ENCODE measurements around the gene MED28. TPM values are rescaled to one million over a fixed set of nuclear protein-coding genes. Genes with fewer than 3 reads are reported as not detected.

Gene MED28
- polyA plus RNA-seq, 1 of the 3 experiments (the other 2 are of a cell fraction), result 7.5 TPM

DNA sequence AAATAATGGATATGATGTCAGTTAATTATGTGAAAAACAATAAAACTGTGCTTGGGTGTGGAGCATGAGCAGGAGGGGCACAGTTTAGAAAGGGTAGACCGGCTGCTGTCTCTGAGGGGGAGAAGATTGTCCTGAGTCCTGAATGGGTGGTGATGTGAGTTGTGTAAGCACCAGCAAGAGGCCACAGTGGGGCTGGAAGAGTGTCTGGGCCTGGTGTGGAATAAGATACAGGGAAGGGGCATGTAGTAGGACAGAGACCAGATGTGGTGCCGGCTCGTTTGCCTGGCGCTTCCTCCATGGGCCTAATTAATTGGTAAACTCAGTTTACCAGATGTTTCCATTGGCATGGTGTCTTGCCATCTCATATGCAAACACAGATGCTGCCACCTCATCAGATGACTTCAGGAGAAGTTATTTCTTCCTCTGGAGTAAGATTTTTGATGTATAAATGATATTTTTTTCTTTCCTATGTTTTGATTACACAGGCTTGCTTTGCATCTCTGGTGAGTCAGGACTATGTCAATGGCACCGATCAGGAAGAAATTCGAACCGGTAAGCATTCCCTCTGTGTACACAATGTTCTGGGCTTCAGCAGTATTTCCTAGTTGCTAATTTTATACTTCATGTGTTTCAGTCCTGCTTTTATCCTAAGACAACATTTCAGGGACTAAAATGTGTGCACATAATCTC lies 5.1 kb downstream of the MED28 start:
- H3K27me3 ChIP-seq (ENCODE audit: insufficient read depth), result no peaks in the 10 kb centered on the region
- peak overlapping the region in 1 of 2 experiments; percentile 55; a peak in 3 of 4 replicates for H3K27ac ChIP-seq (ENCODE audit: low read depth in 2 of 2, low read length in 1 of 2)
- peaks cover 57% of the 10 kb centered on the region for H4K20me1 ChIP-seq (ENCODE audit: insufficient read depth)
- peaks cover 12% of the 10 kb centered on the region for H3F3A ChIP-seq (replicated peaks; ENCODE audit: insufficient read depth)
- H3K36me3 ChIP-seq (replicated peaks in 1 of 2; ENCODE audit: control insufficient read depth in 1 of 2, insufficient read depth in 2 of 2, low read length in 1 of 2), result peaks cover 50 to 53% of the 10 kb centered on the region in 2 experiments
- H3K4me2 ChIP-seq, result peak overlapping the region; percentile 37; the same call in 1 of the 2 replicates
- peaks cover 6 to 7% of the 10 kb centered on the region in 2 experiments; a peak in 2 of 4 replicates for H3K4me1 ChIP-seq (ENCODE audit: control insufficient read depth in 1 of 2, insufficient read depth in 2 of 2, low read depth in 1 of 2, low read length in 1 of 2)
- H3K9me2 ChIP-seq, result no peaks in the 10 kb centered on the region
- no peak overlapping the region for H3K4me3 ChIP-seq (ENCODE audit: low read depth in 2 of 2, low read length in 1 of 2)
- H2AFZ ChIP-seq (ENCODE audit: low read depth), result no peak overlapping the region
- TF ChIP-seq GATA2 (CRISPR knock-in tag; IDR thresholded peaks at IDR 0.05) (no peak), TAF1 (IDR thresholded peaks at IDR 0.05; ENCODE audit: borderline replicate concordance, low read depth, low read length) (no peak), FOXJ3 (CRISPR knock-in tag; IDR thresholded peaks at IDR 0.05) (no peak), FOSL2 (IDR thresholded peaks at IDR 0.05; ENCODE audit: borderline replicate concordance, low read depth) (no peak), POLR2AphosphoS5 (IDR thresholded peaks at IDR 0.05; ENCODE audit: low read depth, low read length) (no peak), YY1 (IDR thresholded peaks at IDR 0.05; ENCODE audit: low read depth) (no peak), MAX (IDR thresholded peaks at IDR 0.05; ENCODE audit: low read depth) (no peak)
- TF ChIP-seq, protein P1, sequence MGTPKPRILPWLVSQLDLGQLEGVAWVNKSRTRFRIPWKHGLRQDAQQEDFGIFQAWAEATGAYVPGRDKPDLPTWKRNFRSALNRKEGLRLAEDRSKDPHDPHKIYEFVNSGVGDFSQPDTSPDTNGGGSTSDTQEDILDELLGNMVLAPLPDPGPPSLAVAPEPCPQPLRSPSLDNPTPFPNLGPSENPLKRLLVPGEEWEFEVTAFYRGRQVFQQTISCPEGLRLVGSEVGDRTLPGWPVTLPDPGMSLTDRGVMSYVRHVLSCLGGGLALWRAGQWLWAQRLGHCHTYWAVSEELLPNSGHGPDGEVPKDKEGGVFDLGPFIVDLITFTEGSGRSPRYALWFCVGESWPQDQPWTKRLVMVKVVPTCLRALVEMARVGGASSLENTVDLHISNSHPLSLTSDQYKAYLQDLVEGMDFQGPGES (IDR thresholded peaks at IDR 0.05; ENCODE audit: low read depth, low read length), result no peak
- H3K79me2 ChIP-seq (ENCODE audit: insufficient read depth), result peaks cover 91% of the 10 kb centered on the region
- CTCF ChIA-PET, result interaction anchor here (0.6 to 1.0 kb wide), 2 partner anchors 8 to 189 kb away, joined by 3 read pairs; no protein-coding TSS in a partner anchor
- no peak for DNase-seq
- H3K9ac ChIP-seq, result no peak overlapping the region
- no peaks in the 10 kb centered on the region for H3K9me3 ChIP-seq
- POLR2A ChIA-PET, result no interaction called here
- 77% methylated on average over 7 of the region's 7 CpGs for WGBS (ENCODE audit: low lambda C conversion rate)

DNA sequence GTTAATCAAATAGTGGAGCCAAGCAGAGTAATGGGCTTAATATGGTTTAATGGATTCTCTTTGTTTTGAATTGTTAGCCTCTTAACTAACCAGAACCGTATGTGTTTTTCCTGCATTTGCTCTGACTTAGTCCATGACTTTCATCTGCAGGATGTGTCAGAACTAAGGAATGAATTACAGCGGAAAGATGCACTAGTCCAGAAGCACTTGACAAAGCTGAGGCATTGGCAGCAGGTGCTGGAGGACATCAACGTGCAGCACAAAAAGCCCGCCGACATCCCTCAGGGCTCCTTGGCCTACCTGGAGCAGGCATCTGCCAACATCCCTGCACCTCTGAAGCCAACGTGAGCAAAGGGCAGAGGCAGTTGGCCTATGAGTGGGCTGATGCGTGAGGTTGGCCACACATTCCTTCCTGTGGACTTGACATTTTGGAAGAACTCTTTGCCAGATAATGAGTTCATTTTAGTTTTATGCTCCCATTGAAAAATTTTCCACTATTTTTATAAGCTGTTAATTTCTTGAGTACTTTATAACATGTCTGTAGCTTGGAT lies 9.1 kb downstream of the MED28 start:
- ChIA-PET CTCF (interaction anchor here (0.6 to 1.2 kb wide), 3 partner anchors 9 to 41 kb away, joined by 3 to 4 read pairs (median 4); no protein-coding TSS in a partner anchor), POLR2A (interaction anchor here (0.7 kb wide), 1 partner anchor 176 kb away, joined by 3 read pairs; no protein-coding TSS in a partner anchor)
- peaks cover 0 to 7% of the 10 kb centered on the region in 2 experiments; a peak in 2 of 4 replicates for H3K4me1 ChIP-seq (ENCODE audit: control insufficient read depth in 1 of 2, insufficient read depth in 2 of 2, low read depth in 1 of 2, low read length in 1 of 2)
- no peak overlapping the region for H3K9ac ChIP-seq
- no peaks in the 10 kb centered on the region for H3K27me3 ChIP-seq (ENCODE audit: insufficient read depth)
- peaks cover 51% of the 10 kb centered on the region for H3K79me2 ChIP-seq (ENCODE audit: insufficient read depth)
- peaks cover 12% of the 10 kb centered on the region for H3F3A ChIP-seq (replicated peaks; ENCODE audit: insufficient read depth)
- no peaks in the 10 kb centered on the region for H3K9me3 ChIP-seq
- H3K4me2 ChIP-seq, result no peak overlapping the region
- peaks cover 73 to 78% of the 10 kb centered on the region in 2 experiments for H3K36me3 ChIP-seq (replicated peaks in 1 of 2; ENCODE audit: control insufficient read depth in 1 of 2, insufficient read depth in 2 of 2, low read length in 1 of 2)
- H3K4me3 ChIP-seq (ENCODE audit: low read depth in 2 of 2, low read length in 1 of 2), result no peak overlapping the region
- TF ChIP-seq REST (IDR thresholded peaks at IDR 0.05; ENCODE audit: low read depth, low read length) (no peak), EZH2phosphoT487 (IDR thresholded peaks at IDR 0.05; ENCODE audit: borderline replicate concordance, low read depth) (no peak), SIN3A (IDR thresholded peaks at IDR 0.05; ENCODE audit: borderline replicate concordance, low read depth, low read length) (no peak), NRF1 (IDR thresholded peaks at IDR 0.05; ENCODE audit: low read depth, low read length) (no peak), FOSL2 (IDR thresholded peaks at IDR 0.05; ENCODE audit: borderline replicate concordance, low read depth) (0 out of 2 replicates have a peak, but pooled peaks have one; percentile 6), TCF12 (IDR thresholded peaks at IDR 0.05) (peak; percentile 51; the same call in 1 of the 2 replicates), NFIC (IDR thresholded peaks at IDR 0.05; ENCODE audit: borderline replicate concordance) (no peak), EP300 (IDR thresholded peaks at IDR 0.05; ENCODE audit: borderline replicate concordance in 1 of 2, low read depth in 1 of 2, low read length in 1 of 2) (no peak)
- TF ChIP-seq, protein P2, sequence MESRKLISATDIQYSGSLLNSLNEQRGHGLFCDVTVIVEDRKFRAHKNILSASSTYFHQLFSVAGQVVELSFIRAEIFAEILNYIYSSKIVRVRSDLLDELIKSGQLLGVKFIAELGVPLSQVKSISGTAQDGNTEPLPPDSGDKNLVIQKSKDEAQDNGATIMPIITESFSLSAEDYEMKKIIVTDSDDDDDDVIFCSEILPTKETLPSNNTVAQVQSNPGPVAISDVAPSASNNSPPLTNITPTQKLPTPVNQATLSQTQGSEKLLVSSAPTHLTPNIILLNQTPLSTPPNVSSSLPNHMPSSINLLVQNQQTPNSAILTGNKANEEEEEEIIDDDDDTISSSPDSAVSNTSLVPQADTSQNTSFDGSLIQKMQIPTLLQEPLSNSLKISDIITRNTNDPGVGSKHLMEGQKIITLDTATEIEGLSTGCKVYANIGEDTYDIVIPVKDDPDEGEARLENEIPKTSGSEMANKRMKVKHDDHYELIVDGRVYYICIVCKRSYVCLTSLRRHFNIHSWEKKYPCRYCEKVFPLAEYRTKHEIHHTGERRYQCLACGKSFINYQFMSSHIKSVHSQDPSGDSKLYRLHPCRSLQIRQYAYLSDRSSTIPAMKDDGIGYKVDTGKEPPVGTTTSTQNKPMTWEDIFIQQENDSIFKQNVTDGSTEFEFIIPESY (IDR thresholded peaks at IDR 0.05; ENCODE audit: borderline replicate concordance, low read depth), result no peak
- TF ChIP-seq, protein P3, sequence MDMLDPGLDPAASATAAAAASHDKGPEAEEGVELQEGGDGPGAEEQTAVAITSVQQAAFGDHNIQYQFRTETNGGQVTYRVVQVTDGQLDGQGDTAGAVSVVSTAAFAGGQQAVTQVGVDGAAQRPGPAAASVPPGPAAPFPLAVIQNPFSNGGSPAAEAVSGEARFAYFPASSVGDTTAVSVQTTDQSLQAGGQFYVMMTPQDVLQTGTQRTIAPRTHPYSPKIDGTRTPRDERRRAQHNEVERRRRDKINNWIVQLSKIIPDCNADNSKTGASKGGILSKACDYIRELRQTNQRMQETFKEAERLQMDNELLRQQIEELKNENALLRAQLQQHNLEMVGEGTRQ (IDR thresholded peaks at IDR 0.05; ENCODE audit: borderline replicate concordance, low read depth, low read length), result no peak
- no peaks in the 10 kb centered on the region for H3K9me2 ChIP-seq
- no peak overlapping the region for H3K27ac ChIP-seq (ENCODE audit: low read depth in 2 of 2, low read length in 1 of 2)
- H4K20me1 ChIP-seq (ENCODE audit: insufficient read depth), result peaks cover 29% of the 10 kb centered on the region
- DNase-seq, result no peak
- 66% methylated on average over 4 of the region's 7 CpGs for WGBS (ENCODE audit: low lambda C conversion rate)
- H2AFZ ChIP-seq (ENCODE audit: low read depth), result no peak overlapping the region

Measured in SK-N-SH (cell line).